ENCODE measurements around the gene PSORS1C1.
"Not testable (repeated sequence)": the region's sequence is repeated elsewhere in the genome, so short reads cannot be mapped to it uniquely, and the experiment has no call there.

The PSORS1C1 gene

GRCh38 chr6:31114541-31114878 is at the start of gene PSORS1C1:
TSS of gene PSORS1C1 (plus strand) at chr6:31114800. CDS start at chr6:31129633, 14,833 bp downstream.
- DNase-seq = no peak

DNA sequence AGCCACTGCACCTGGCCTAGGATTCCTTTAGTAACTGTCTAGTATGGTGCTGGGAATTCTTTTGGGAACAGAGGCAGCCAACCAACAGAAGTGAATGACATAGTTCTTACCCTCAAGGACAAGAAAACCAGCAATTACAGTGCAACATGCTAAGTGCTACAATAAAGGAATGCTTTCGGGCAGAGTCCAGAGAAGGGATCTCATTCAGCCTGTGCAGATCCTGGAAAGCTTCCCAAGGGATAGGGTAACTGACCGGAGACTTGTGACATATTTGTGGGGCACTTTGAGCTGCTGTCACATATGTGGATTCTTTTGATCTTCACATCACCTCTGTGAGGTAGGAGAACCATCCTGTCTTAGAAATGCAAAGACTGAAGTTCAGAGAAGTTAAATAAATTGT is 49.0 kb upstream of the PSORS1C1 start:
- DNase-seq = no peak

DNA sequence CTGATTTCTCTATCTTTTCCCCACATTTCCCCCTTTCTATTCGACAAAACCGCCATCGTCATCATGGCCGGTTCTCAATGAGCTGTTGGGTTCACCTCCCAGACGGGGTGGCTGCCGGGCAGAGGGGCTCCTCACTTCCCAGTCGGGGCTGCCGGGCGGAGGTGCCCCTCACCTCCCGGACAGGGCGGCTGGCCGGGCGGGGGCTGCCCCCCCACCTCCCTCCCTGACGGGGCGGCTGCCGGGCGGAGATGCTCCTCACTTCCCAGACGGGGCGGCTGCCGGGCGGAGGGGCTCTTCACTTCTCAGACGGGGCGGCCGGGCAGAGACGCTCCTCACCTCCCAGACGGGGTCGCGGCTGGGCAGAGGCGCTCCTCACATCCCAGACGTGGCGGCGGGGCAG is 47.6 kb upstream of the PSORS1C1 start:
- DNase-seq = not testable (repeated sequence)

DNA sequence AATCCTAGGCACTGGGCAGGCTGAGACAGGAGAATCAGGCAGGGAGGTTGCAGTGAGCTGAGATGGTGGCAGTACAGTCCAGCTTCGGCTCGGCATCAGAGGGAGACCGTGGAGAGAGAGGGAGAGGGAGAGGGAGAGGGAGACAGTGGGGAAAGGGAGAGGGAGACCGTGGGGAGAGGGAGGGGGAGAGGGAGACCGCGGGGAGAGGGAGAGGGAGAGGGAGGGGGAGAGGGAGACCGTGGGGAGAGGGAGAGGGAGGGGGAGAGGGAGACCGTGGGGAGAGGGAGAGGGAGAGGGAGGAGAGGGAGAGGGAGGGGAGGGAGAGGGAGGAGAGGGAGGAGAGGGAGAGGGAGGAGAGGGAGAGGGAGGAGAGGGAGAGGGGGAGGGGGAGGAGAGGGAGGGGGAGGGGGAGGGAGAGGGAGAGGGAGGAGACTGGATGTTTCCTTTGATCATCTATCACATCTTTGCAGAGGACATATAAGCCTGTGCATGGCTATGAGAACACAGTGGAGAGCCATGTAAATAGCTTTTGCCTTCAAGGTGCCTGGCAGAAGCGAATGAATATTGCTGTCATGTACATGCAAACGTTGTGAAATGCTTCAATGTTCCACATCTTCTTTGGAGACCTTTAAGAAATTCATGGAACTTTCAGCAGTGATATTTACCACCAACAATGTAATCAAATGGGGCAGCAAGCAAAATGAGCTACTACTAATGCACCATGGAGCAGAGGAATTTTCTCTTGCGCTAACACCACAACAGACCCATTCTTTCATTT is 46.5 kb upstream of the PSORS1C1 start:
- DNase-seq = not testable (repeated sequence)

GRCh38 chr6:31068669-31069340 is 45.8 kb upstream of the PSORS1C1 start:
- DNase-seq = peak; percentile 34

- DNase-seq = no peak
These were observed 43.8 kb upstream of the PSORS1C1 start for GRCh38 chr6:31070711-31071197.

DNA sequence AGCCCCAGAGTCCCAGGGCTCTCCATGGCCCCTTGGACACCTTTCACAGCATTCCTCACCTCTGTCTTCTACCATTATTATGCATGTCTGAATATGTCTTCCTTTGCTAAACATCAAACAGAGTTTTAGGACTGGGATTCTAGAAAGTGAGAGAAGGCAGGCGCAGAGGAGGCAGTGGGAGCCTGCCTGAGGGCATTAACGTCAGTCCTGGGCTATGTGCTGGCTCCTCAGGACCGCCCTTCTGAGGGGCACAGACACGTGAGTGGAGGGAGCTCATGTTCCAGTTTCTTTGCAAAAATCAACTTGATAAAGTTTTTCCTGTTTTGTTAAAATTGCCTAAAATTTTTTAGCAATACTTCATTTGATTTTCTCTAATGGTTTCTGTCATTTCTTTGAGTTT is 40.2 kb upstream of the PSORS1C1 start:
- no peak for DNase-seq

DNA sequence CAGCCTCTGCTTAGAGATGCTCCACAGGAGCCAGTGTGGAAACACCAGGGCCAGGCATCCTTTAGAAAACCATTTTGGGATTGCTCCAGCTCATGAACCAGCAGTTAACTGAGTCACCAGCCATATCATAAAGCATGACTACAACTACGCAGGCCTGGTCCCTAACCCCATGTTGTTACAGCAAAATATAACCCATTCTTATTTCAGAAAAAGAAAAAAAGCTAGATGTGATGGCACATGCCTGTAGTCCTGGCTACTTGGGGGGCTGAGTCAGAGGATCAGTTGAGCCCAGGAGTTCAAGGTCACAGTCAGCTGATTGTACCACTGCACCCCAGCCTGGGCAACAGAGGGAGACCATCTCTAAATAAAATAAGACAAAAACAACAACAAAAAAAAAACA is 39.1 kb upstream of the PSORS1C1 start:
- DNase-seq = no peak

- DNase-seq = no peak
These were observed 38.0 kb upstream of the PSORS1C1 start for GRCh38 chr6:31076611-31077010.

GRCh38 chr6:31079656-31080261 is 34.8 kb upstream of the PSORS1C1 start:
- peak; percentile 71 for DNase-seq

- DNase-seq = no peak
These were observed 32.7 kb upstream of the PSORS1C1 start for GRCh38 chr6:31081872-31082271.

- peak; percentile 77 for DNase-seq
These were observed 30.8 kb upstream of the PSORS1C1 start for GRCh38 chr6:31083742-31084354.

GRCh38 chr6:31086788-31087440 is 27.7 kb upstream of the PSORS1C1 start:
- DNase-seq = no peak

- DNase-seq = peak; percentile 68
These were observed 27.0 kb upstream of the PSORS1C1 start for GRCh38 chr6:31087494-31088089.

DNA sequence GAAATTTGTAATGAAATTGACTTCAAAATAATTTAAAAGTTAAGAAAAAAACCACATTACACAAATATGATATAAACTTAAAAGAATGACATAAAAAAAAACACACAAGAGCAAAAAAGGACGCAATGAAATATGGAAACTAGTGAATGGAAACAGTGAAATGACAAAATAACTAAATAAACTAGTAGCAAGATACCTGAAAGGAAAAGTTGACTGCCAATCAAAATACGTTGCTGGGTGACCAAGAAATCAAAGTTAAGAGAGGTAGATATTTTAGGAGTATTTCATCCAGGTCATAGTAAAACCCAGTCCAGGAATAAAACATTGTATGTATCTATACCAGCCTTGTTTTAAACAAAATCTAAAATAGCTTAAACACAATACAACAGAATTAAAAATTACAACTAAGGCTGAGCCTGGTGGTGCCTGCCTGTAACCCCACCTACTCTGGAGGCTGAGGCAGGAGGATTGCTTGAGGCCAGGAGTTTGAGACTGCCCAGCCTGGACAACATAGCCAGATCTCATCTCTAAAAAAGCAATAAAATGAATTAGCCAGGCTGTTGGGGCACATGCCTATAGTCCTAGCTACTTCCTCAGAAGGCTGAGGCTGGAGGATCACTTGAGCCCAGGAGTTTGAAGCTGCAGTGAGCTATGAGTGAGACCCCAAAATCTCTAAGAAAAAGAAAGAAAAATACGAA is 24.2 kb upstream of the PSORS1C1 start:
- DNase-seq = no peak

GRCh38 chr6:31090973-31091364 is 23.6 kb upstream of the PSORS1C1 start:
- DNase-seq = no peak

GRCh38 chr6:31091680-31092079 is 22.9 kb upstream of the PSORS1C1 start:
- DNase-seq = no peak

DNA sequence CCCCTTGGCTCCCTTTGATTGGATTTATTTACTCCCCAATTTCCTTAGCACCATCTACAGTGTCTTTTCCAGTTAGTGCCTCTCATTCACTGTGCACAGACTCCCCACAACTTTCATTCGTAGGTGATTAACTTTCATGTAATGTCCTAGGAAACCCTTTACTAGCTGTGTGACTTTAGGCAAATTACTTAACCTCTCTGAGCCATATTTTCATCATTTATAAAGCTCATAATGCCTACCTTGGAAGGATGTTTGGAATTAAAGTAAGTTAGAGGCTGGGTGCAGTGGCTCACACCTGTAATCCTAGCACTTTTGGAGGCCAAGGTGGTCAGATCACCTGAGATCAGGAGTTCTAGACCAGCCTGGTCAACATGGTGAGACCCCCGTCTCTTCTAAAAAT is 22.4 kb upstream of the PSORS1C1 start:
- DNase-seq = no peak

DNA sequence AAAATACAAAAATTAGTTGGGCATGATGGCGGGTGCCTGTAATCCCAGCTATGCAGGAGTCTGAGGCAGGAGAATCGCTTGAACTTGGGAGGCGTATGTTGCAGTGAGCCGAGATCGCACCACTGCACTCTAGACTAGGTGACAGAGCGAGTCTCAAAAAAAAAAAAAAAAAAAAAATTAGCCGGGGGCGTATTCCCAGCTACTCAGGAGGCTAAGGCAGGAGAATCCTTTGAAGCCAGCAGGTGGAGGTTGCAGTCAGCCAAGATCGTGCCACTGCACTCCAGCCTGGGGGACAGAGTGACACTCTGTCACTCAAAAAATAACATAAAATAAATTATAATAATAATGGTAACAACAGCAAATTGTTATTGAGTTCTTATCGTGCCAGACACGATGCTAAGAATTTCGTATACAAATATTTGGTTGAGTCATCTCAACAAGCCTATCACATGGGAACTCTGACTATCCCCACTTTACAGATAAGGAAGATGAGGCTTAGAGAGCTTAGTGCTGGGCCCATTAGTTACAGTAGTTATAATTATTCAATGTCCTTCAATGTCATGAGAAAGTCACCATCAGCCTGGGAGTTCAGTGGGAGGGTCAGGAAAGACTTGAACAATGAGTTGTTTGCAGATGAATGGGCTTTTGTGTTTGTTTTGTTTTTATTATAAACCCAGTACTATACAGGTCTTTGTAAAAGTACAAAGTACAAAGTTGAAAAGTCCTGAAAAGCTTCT is 21.7 kb upstream of the PSORS1C1 start:
- no peak for DNase-seq

DNA sequence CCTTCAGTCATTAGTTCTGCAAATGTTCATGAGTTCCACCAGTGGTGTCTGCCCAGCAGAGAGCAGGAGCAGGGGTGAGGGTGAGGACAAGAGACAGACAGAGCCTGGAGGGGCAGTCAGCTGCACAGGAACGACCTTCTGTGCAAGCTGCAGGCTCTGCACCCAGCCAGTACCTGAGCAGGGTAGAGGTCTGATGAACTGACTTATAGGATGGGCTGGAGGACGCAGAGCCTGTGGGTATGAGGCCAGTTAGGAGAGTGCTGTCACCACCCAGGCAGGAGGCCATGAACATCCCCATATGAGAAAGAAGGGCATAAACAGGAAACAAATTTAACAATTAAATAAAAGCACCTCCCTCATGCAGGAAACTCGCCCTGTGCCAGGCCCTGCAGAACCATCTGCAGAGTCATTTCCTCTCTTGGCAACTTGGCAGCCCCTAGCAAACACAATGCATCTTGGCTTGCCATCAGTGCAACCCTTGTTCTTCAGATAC is 20.2 kb upstream of the PSORS1C1 start:
- no peak for DNase-seq

DNA sequence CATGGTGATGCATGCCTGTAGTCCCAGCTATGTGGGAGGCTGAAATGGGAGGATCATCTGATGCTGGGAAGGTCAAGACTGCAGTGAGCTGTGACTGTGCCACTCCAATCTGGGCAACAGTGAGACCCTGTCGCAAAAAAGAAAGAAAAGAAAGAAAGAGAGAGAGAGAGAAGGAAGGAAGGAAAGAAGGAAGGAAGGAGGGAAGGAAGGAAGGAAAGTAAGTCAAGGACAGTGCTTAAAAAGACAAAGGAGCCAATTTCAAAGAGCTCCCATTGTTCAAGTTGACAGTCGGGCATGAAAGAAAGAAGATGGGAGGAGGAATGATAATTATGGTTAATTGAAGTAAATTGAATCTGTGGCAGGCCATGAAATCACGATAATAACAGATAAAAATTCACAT is 18.4 kb upstream of the PSORS1C1 start:
- DNase-seq = no peak

All from NCI-H1436 (cell line).